Omental fat pad (tissue), 4 donors: Measurements from ENCODE around the gene RNASEL. TPM values are rescaled to one million over a fixed set of nuclear protein-coding genes. Genes with fewer than 3 reads are reported as not detected.

ENCODE experiments used
- ATAC-seq: fragments of 150-250 bp; one replicate; pipeline ENCODE4 v1.9.1; 2016; ENCODE audit warnings: mild to moderate bottlenecking, moderate library complexity; ENCODE audit not compliant: low FRiP score
- DNase-seq: peaks from one replicate; pipeline ENCODE4 v3.0.0-alpha.2; 2019; ENCODE audit warnings: low spot score
- CTCF ChIP-seq, 3 donors: fragments of 450-650 bp; IDR thresholded peaks; one replicate each; pipeline ENCODE4 v1.5.1; 2016 to 2017; ENCODE audit warnings: antibody characterized with exemption in 3 of 3, mild to moderate bottlenecking in 3 of 3, moderate library complexity in 2 of 3
- total RNA-seq, 4 donors: library from RNA; depleted of rRNA; stranded (reverse); fragments of >200 nt; gene quantifications; one replicate each; pipeline ENCODE4 v1.1.0, GENCODE V29; 2016

The RNASEL gene
- total RNA-seq, 4 donors from 2014 or later: 4.8 to 12.6 (median 9.4) TPM

DNA sequence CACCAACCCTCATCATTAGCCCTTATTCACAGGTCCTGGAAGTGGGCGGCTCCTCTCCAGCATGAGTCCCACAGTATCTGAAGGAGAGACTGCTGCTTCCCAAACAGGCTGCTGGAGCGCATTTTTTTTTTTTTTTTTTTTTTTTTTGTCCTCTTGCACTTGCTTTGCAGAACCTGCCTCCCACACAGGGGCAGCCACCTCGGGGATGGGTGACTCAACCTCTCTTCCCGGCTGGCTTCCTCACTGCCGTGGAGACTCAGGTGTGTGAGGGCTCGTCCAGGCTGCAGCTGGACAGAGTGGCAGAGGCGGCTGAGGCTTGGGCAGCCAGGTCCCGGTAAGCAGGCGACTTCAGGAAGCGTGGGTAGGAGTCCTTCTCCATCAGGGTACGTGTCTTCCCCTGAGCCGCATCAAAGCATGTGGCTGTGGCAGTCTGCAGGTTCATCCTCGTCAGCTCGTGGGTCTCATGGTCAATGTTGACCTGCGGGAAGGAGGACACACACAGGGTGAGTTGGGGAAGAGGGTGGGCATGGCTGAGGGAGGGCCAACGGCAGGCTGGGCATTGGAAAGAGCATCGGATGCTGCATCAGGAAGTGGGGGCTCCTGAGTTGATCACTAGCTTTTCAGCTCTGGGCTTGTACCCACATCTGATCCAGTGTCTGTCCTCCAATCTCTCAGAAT, 11.1 kb upstream of the RNASEL start:
- DNase-seq (no peak), ATAC-seq (no peak)
- TF ChIP-seq CTCF (IDR thresholded peaks at IDR 0.05): no peak

DNA sequence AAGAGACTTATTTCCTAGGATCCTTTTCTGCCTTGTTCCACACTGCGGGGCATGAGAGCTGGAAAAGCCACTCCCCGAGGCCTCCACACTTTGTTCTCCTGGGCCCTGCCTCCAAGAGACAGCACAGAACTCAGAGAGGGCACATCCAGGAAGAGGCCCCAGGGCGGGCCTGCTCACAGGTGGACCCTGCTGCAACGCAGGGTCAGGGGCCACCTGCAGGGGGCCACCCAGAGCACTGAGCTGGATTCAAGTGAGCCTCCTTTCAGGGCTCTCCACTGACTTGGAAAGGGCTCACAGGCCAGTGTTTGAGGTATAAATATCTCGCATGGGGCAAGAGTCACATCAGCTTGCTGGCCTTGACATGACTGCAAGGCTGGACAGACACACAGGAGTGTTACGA, 10.3 kb upstream of the RNASEL start:
- no peak for DNase-seq
- ATAC-seq: no peak
- no peak for TF ChIP-seq CTCF (IDR thresholded peaks at IDR 0.05)

DNA sequence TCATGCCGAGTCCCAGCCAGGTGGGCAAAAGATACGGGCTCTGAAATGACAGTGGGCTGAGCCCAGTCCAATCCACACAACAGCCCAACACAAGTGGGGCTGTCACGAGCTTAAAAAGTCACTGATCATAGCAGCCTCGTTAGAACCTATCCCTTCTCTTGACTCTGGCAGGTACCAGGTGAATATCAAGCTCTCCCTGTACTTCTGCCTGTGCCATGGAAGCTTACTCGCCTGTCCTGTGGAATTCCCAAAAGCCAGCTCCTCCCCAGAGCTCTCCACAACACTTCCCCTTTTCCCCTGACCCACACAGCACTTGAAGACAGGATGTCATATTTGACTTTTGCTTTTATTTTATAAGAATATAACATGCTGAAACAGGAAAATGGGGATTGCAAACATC, 9.2 kb upstream of the RNASEL start:
- no peak for DNase-seq
- no peak for ATAC-seq
- TF ChIP-seq CTCF (IDR thresholded peaks at IDR 0.05): no peak

GRCh38 chr1:182596934-182597333, 7.9 kb upstream of the RNASEL start:
- ATAC-seq (no peak), DNase-seq (no peak)
- TF ChIP-seq CTCF (IDR thresholded peaks at IDR 0.05): no peak

- DNase-seq: peak; percentile 71
- peak in 1 of 3 donors; percentile 5 for TF ChIP-seq CTCF (IDR thresholded peaks at IDR 0.05)
- peak; percentile 69 for ATAC-seq
These were observed 6.7 kb upstream of the RNASEL start for GRCh38 chr1:182595641-182596240.

DNA sequence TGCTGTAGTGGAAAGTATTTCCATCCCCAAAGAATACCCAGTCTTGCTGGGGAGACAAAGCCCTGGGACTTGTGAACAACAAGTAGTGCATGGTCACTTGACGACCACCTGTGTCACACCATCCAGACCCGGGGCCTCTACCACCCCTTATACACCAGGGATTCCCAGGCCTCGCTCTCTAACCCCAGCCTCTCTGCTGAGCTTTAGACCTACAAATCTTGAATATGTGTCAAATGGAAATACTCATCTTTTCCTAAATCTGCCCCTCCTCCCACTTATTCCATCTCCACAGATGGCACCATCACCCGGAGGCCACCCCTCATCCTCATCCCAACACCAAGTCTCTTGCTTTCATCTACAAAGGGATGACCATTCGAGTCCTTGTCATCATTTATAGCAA, 875 bp upstream of the RNASEL start:
- TF ChIP-seq CTCF (IDR thresholded peaks at IDR 0.05): no peak
- ATAC-seq (no peak), DNase-seq (no peak)

DNA sequence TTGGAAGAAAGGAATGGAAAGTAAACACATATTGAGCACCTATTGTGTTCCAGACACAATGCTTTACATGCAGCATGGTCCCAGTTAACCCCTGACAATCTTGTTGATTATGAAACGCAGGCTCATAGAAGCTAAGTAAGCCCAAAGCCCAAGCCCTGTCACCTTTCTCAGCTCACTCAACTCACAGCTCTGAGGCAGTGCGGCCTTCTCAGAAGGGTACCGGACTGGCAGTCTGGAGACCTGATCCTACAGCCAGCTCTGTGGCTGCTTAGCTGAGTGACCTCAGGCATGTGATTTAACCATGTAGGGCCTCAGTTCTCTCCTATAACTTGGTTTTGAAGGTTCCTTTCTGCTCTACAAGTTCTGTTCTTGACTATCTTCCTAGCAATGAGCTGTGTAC, 464 bp upstream of the RNASEL start:
- no peak for ATAC-seq
- no peak for DNase-seq
- TF ChIP-seq CTCF (IDR thresholded peaks at IDR 0.05): no peak
